Measurements from ENCODE around the gene AKNA.

Gene AKNA

GRCh38 chr9:114302727-114303126, 85.1 kb downstream of the AKNA start:
- peaks cover 0 to 6% (median 0%) of the 10 kb centered on the region in 5 donors for H3K36me3 ChIP-seq (ENCODE audit: control insufficient read depth in 5 of 5, insufficient read depth in 5 of 5, low read length in 5 of 5)

DNA sequence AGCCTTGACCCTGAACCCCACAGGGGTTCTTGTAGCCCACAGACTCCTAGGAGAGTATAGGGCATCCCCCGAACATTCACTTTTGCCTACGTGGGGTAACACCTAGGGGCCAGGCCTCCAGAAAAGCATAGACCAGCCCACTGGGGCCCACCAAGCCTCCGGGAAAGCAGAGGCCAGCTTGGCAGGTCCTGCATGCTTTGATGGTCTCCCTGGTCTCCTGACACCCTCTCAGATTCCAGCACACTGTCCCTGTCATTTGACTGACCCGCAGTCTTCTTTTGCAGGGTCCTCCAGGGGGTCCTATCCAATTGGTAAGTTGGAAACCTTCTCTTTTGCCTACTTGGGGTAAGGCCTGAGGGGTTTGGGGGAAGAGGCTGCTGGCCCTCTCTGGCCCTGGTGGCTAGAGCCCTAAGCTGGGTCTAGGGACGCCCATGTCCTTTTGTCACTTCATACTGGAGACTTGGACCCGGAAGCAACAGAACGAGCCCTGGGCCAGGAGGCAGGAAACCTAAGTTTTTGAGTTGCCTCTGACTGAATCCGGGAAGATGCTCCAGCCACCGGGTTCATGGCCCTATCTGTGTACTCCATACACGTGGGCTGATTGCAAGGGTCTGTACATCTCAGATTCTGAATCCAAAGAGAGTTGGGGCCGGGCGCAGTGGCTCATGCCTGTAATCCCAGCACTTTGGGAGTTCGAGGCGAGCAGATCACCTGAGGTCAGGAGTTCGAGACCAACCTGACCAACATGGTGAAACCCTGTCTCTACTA, 85.8 kb downstream of the AKNA start:
- H3K9ac ChIP-seq (ENCODE audit: low read length in 5 of 5), result no peak overlapping the region
- no peaks in the 10 kb centered on the region for H3K27me3 ChIP-seq (ENCODE audit: control insufficient read depth in 5 of 5, insufficient read depth in 4 of 5, low read length in 5 of 5)
- H3K4me1 ChIP-seq (ENCODE audit: control insufficient read depth in 5 of 5, insufficient read depth in 5 of 5, low read length in 5 of 5), result peaks cover 0 to 12% (median 6%) of the 10 kb centered on the region in 5 donors

More at GRCh38 chr9:114302727-114303126, 85.1 kb downstream of the AKNA start:
- Histone ChIP-seq H3K27ac (ENCODE audit: low read depth, low read length) (no peak overlapping the region), H3K4me3 (ENCODE audit: low read depth in 1 of 5, low read length in 5 of 5) (no peak overlapping the region), H3K9me3 (ENCODE audit: control insufficient read depth in 5 of 5, low read length in 5 of 5) (no peaks in the 10 kb centered on the region), H3K27me3 (ENCODE audit: control insufficient read depth in 5 of 5, insufficient read depth in 4 of 5, low read length in 5 of 5) (no peaks in the 10 kb centered on the region), H3K9ac (ENCODE audit: low read length in 5 of 5) (no peak overlapping the region), H3K4me1 (ENCODE audit: control insufficient read depth in 5 of 5, insufficient read depth in 5 of 5, low read length in 5 of 5) (peaks cover 0 to 12% (median 6%) of the 10 kb centered on the region in 5 donors)

GRCh38 chr9:114300846-114301797, 86.7 kb downstream of the AKNA start:
- Histone ChIP-seq H3K27ac (ENCODE audit: low read depth, low read length) (no peak overlapping the region), H3K4me3 (ENCODE audit: low read depth in 1 of 5, low read length in 5 of 5) (no peak overlapping the region), H3K4me1 (ENCODE audit: control insufficient read depth in 5 of 5, insufficient read depth in 5 of 5, low read length in 5 of 5) (peaks cover 0 to 12% (median 6%) of the 10 kb centered on the region in 5 donors), H3K9ac (ENCODE audit: low read length in 5 of 5) (no peak overlapping the region), H3K9me3 (ENCODE audit: control insufficient read depth in 5 of 5, low read length in 5 of 5) (peaks cover 0 to 2% (median 0%) of the 10 kb centered on the region in 5 donors), H3K36me3 (ENCODE audit: control insufficient read depth in 5 of 5, insufficient read depth in 5 of 5, low read length in 5 of 5) (peaks cover 0 to 3% (median 0%) of the 10 kb centered on the region in 5 donors), H3K27me3 (ENCODE audit: control insufficient read depth in 5 of 5, insufficient read depth in 4 of 5, low read length in 5 of 5) (no peaks in the 10 kb centered on the region)

More for the DNA sequence above, 85.8 kb downstream of the AKNA start:
- H3K9me3 ChIP-seq (ENCODE audit: control insufficient read depth in 5 of 5, low read length in 5 of 5), result no peaks in the 10 kb centered on the region
- no peak overlapping the region for H3K27ac ChIP-seq (ENCODE audit: low read depth, low read length)
- no peak overlapping the region for H3K4me3 ChIP-seq (ENCODE audit: low read depth in 1 of 5, low read length in 5 of 5)
- peaks cover 0 to 3% (median 0%) of the 10 kb centered on the region in 5 donors for H3K36me3 ChIP-seq (ENCODE audit: control insufficient read depth in 5 of 5, insufficient read depth in 5 of 5, low read length in 5 of 5)

DNA sequence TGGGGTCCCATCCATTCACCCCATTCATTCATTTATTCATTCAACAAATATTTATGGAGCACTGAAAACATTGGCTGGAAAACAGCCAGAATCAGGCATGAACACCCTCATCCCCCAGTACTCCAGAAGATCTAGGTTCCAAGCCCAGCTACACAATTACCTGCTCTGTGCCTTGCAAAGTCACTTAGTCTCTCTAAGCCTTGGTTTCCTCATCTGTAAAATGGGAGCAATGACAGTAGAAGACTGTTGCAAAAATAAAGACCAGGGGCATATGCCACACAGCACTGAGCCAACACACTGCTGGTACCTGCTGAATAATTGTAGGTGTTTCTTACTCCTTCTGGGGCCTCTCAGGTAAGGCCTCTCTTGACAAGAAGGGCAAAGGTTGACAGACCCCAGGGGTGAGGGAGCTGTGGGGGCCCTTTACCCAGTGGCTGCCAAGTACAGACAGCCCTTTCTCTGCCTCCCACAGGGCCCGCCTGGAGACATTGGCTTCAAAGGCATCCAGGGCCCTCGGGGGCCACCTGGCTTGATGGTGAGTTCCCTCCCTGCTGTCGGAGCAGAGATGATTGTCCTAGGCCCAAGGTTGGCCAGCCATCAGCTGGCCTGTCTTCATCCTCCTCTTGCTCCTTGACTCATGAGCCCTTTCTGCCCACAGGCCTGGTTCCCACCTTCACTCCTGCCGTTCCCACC, 87.5 kb downstream of the AKNA start:
- peaks cover 0 to 8% (median 5%) of the 10 kb centered on the region in 5 donors for H3K4me1 ChIP-seq (ENCODE audit: control insufficient read depth in 5 of 5, insufficient read depth in 5 of 5, low read length in 5 of 5)
- no peaks in the 10 kb centered on the region for H3K27me3 ChIP-seq (ENCODE audit: control insufficient read depth in 5 of 5, insufficient read depth in 4 of 5, low read length in 5 of 5)
- no peak overlapping the region for H3K27ac ChIP-seq (ENCODE audit: low read depth, low read length)
- no peak overlapping the region for H3K9ac ChIP-seq (ENCODE audit: low read length in 5 of 5)
- no peak overlapping the region for H3K4me3 ChIP-seq (ENCODE audit: low read depth in 1 of 5, low read length in 5 of 5)
- peaks cover 0 to 2% (median 0%) of the 10 kb centered on the region in 5 donors for H3K9me3 ChIP-seq (ENCODE audit: control insufficient read depth in 5 of 5, low read length in 5 of 5)
- peaks cover 0 to 5% (median 0%) of the 10 kb centered on the region in 5 donors for H3K36me3 ChIP-seq (ENCODE audit: control insufficient read depth in 5 of 5, insufficient read depth in 5 of 5, low read length in 5 of 5)

GRCh38 chr9:114299286-114300152, 88.3 kb downstream of the AKNA start:
- Histone ChIP-seq H3K9ac (ENCODE audit: low read length in 5 of 5) (no peak overlapping the region), H3K27me3 (ENCODE audit: control insufficient read depth in 5 of 5, insufficient read depth in 4 of 5, low read length in 5 of 5) (no peaks in the 10 kb centered on the region), H3K27ac (ENCODE audit: low read depth, low read length) (no peak overlapping the region), H3K36me3 (ENCODE audit: control insufficient read depth in 5 of 5, insufficient read depth in 5 of 5, low read length in 5 of 5) (peaks cover 0 to 11% (median 4%) of the 10 kb centered on the region in 5 donors), H3K4me1 (ENCODE audit: control insufficient read depth in 5 of 5, insufficient read depth in 5 of 5, low read length in 5 of 5) (peaks cover 0 to 8% (median 5%) of the 10 kb centered on the region in 5 donors), H3K9me3 (ENCODE audit: control insufficient read depth in 5 of 5, low read length in 5 of 5) (peaks cover 0 to 6% (median 6%) of the 10 kb centered on the region in 5 donors), H3K4me3 (ENCODE audit: low read depth in 1 of 5, low read length in 5 of 5) (no peak overlapping the region)

DNA sequence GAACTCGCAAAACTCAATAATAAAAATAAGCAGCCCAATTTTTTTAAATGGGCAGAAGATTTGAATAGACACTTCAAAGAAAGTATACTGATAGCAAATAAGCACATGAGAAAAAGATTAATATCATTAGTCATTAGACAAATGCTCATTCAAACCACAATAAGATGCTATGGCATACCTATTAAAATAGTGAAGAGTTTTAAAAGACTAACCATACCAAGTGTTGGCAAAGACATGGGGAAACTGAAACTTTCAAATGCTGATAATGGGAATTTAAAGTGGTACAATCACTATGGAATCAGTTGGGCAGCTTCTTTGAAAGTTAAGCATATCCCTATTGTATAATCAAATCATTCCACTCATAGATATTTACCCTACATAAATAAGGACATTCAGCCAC, 91.4 kb downstream of the AKNA start:
- Histone ChIP-seq H3K27me3 (ENCODE audit: control insufficient read depth in 5 of 5, insufficient read depth in 4 of 5, low read length in 5 of 5) (no peaks in the 10 kb centered on the region), H3K27ac (ENCODE audit: low read depth, low read length) (no peak overlapping the region), H3K4me1 (ENCODE audit: control insufficient read depth in 5 of 5, insufficient read depth in 5 of 5, low read length in 5 of 5) (peaks cover 0 to 8% (median 5%) of the 10 kb centered on the region in 5 donors), H3K36me3 (ENCODE audit: control insufficient read depth in 5 of 5, insufficient read depth in 5 of 5, low read length in 5 of 5) (peaks cover 0 to 18% (median 5%) of the 10 kb centered on the region in 5 donors), H3K9me3 (ENCODE audit: control insufficient read depth in 5 of 5, low read length in 5 of 5) (peaks cover 0 to 8% (median 7%) of the 10 kb centered on the region in 5 donors), H3K9ac (ENCODE audit: low read length in 5 of 5) (no peak overlapping the region), H3K4me3 (ENCODE audit: low read depth in 1 of 5, low read length in 5 of 5) (no peak overlapping the region)

DNA sequence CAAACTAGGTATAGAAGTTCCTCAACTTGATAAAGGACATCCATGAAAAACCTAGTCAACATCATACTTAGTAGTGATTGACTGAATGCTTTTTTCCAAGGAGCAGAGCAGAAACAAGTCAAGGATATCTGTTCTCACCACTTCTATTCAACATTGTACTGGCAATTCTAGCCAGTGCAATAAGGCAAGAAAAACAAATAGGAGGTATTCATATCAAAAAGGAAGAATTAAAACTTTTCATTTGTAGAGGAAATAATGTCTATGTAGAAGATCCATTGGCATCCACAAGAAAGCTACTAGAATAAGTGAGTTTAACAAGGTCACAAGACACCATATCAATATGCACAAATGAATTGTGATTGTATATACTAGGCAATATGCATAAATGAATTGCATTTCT, 93.1 kb downstream of the AKNA start:
- Histone ChIP-seq H3K27ac (ENCODE audit: low read depth, low read length) (no peak overlapping the region), H3K4me1 (ENCODE audit: control insufficient read depth in 5 of 5, insufficient read depth in 5 of 5, low read length in 5 of 5) (peaks cover 0 to 8% (median 5%) of the 10 kb centered on the region in 5 donors), H3K4me3 (ENCODE audit: low read depth in 1 of 5, low read length in 5 of 5) (no peak overlapping the region), H3K9ac (ENCODE audit: low read length in 5 of 5) (no peak overlapping the region), H3K36me3 (ENCODE audit: control insufficient read depth in 5 of 5, insufficient read depth in 5 of 5, low read length in 5 of 5) (peaks cover 0 to 15% (median 5%) of the 10 kb centered on the region in 5 donors), H3K27me3 (ENCODE audit: control insufficient read depth in 5 of 5, insufficient read depth in 4 of 5, low read length in 5 of 5) (no peaks in the 10 kb centered on the region), H3K9me3 (ENCODE audit: control insufficient read depth in 5 of 5, low read length in 5 of 5) (peaks cover 0 to 8% (median 7%) of the 10 kb centered on the region in 5 donors)

DNA sequence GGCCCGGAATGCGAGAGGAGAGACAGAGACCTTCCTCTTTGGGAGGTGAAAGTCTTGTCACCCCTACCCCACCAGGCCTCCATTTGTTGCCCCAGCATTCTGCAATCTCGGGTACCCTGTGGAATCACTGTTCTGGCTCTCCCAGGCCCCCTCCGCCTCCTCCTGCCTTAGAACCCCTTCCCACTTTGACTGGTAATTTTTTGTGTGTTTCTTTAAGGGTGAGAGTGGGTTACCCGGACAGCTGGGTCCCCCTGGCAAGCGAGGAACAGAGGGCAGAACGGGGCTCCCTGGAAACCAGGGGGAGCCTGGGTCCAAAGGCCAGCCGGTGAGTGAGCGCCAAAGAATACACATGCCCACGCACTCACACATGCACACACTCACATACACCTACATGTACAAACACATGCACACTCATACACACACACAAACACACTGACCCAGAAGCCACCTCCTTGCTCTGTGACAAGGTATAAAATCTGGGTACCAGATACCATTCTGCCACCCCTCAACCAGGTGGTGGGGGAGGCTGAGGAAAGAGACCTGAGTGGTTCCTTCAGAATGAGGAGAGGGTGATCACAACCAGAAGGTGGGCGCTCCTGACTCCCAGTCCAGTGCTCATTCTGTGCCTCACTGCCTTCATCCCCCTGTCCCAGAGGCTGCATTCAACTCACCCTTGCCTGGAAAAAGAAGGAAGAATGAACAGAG, 95.7 kb downstream of the AKNA start:
- no peak overlapping the region for H3K4me3 ChIP-seq (ENCODE audit: low read depth in 1 of 5, low read length in 5 of 5)
- H3K27ac ChIP-seq (ENCODE audit: low read depth, low read length), result no peak overlapping the region
- H3K9ac ChIP-seq (ENCODE audit: low read length in 5 of 5), result no peak overlapping the region
- H3K4me1 ChIP-seq (ENCODE audit: control insufficient read depth in 5 of 5, insufficient read depth in 5 of 5, low read length in 5 of 5), result no peaks in the 10 kb centered on the region
- H3K27me3 ChIP-seq (ENCODE audit: control insufficient read depth in 5 of 5, insufficient read depth in 4 of 5, low read length in 5 of 5), result no peaks in the 10 kb centered on the region
- H3K9me3 ChIP-seq (ENCODE audit: control insufficient read depth in 5 of 5, low read length in 5 of 5), result peaks cover 0 to 8% (median 7%) of the 10 kb centered on the region in 5 donors
- peaks cover 0 to 15% (median 5%) of the 10 kb centered on the region in 5 donors for H3K36me3 ChIP-seq (ENCODE audit: control insufficient read depth in 5 of 5, insufficient read depth in 5 of 5, low read length in 5 of 5)

All from subcutaneous abdominal adipose tissue (tissue), 5 donors.